Measurements from ENCODE around the gene BACE1-AS. TPM values are rescaled to one million over a fixed set of nuclear protein-coding genes. Genes with fewer than 3 reads are reported as not detected.

The BACE1-AS gene
- total RNA-seq, 1 experiment from 2014 or later: 13.7 TPM

DNA sequence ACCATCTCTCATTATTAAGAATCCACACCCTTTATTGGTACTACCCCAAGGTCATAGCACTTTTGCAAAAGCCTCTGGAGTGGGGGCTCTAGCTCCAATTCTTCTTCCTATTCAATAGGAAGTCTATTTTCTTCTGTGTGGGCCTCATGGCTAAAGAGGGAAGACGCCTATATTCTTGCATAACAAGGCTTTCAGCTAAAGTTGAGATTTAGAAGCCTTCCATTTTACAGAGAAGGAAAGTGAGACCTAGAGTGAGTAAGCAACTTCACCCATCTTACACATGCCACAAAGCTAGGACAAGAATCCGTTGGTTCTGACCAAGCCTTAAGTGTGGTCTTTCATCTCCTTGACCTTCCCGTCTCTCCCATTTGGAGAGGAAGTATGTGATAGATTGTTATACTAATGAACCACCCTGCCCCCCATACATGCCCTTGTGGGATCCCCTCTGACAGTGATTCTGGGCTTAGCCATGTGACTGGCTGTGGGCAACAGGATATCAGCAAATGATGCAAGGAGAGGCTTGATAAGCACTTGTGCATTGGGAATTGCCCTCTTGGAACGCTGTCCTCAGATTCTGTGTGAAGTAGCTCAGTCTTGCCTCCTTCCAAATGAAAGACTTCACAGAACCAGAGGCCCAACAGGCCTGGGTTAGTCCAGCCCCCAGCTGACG, 12.6 kb downstream of the BACE1-AS start:
- CTCF ChIA-PET: no interaction called here
- BruUV-seq (replicated peaks): no TSS peak
- DNase-seq (ENCODE audit: low spot score): no peak
- H3K4me1 ChIP-seq (ENCODE audit: insufficient read depth, low read length, poor library complexity, severe bottlenecking): peaks cover 8% of the 10 kb centered on the region
- intact Hi-C loops (cut with micrococcal nuclease; ENCODE audit: unreplicated experiment): no loop called here
- H3K9me3 ChIP-seq (ENCODE audit: low read depth, low read length, poor library complexity, severe bottlenecking): no peaks in the 10 kb centered on the region
- no peak overlapping the region for H3K27ac ChIP-seq (ENCODE audit: low read depth, low read length, poor library complexity, severe bottlenecking)
- no peaks in the 10 kb centered on the region for H3K36me3 ChIP-seq (ENCODE audit: insufficient read depth, low read length, poor library complexity, severe bottlenecking)
- POLR2A ChIA-PET (ENCODE audit: low non-redundant PET): no interaction called here
- H3K4me3 ChIP-seq (ENCODE audit: low read depth, low read length, poor library complexity, severe bottlenecking): no peak overlapping the region
- no peak for TF ChIP-seq EZH2 (IDR thresholded peaks at IDR 0.05; ENCODE audit: borderline replicate concordance, low read depth, low read length, poor library complexity, severe bottlenecking)
- TF ChIP-seq, protein P1, sequence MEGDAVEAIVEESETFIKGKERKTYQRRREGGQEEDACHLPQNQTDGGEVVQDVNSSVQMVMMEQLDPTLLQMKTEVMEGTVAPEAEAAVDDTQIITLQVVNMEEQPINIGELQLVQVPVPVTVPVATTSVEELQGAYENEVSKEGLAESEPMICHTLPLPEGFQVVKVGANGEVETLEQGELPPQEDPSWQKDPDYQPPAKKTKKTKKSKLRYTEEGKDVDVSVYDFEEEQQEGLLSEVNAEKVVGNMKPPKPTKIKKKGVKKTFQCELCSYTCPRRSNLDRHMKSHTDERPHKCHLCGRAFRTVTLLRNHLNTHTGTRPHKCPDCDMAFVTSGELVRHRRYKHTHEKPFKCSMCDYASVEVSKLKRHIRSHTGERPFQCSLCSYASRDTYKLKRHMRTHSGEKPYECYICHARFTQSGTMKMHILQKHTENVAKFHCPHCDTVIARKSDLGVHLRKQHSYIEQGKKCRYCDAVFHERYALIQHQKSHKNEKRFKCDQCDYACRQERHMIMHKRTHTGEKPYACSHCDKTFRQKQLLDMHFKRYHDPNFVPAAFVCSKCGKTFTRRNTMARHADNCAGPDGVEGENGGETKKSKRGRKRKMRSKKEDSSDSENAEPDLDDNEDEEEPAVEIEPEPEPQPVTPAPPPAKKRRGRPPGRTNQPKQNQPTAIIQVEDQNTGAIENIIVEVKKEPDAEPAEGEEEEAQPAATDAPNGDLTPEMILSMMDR (conservative IDR thresholded peaks at IDR 0.05; ENCODE audit: low read depth, low read length): no peak
- no peaks in the 10 kb centered on the region for H3K27me3 ChIP-seq (replicated peaks; ENCODE audit: insufficient read depth, low read depth, low read length, poor library complexity)

DNA sequence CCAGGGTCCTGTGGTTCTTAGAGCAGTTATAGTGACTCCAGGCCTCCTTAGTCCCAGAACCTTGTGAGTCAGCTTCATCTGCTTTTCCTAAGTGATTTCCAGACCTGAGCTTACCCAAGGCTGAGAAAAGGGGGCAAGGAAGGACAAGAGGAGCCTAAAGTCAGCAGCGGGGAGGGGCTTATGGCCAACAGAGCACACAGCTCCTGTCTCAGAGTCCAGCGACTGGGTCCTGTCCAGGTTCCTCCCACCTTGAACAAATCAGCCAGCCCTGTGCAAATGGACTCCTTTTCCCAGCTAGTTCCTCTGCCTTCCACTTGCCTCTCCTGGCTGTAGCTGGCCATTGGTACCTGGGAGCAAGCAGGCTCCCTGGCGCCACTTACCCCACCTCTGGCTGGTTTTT, 14.0 kb downstream of the BACE1-AS start:
- intact Hi-C loops (cut with micrococcal nuclease; ENCODE audit: unreplicated experiment): no loop called here
- Histone ChIP-seq H3K27ac (ENCODE audit: low read depth, low read length, poor library complexity, severe bottlenecking) (no peak overlapping the region), H3K4me1 (ENCODE audit: insufficient read depth, low read length, poor library complexity, severe bottlenecking) (peaks cover 8% of the 10 kb centered on the region), H3K27me3 (replicated peaks; ENCODE audit: insufficient read depth, low read depth, low read length, poor library complexity) (no peaks in the 10 kb centered on the region), H3K36me3 (ENCODE audit: insufficient read depth, low read length, poor library complexity, severe bottlenecking) (no peaks in the 10 kb centered on the region), H3K4me3 (ENCODE audit: low read depth, low read length, poor library complexity, severe bottlenecking) (no peak overlapping the region), H3K9me3 (ENCODE audit: low read depth, low read length, poor library complexity, severe bottlenecking) (no peaks in the 10 kb centered on the region)
- no peak for TF ChIP-seq EZH2 (IDR thresholded peaks at IDR 0.05; ENCODE audit: borderline replicate concordance, low read depth, low read length, poor library complexity, severe bottlenecking)
- TF ChIP-seq, protein P1 (conservative IDR thresholded peaks at IDR 0.05; ENCODE audit: low read depth, low read length): no peak
- BruUV-seq (replicated peaks): no TSS peak
- ChIA-PET POLR2A (ENCODE audit: low non-redundant PET) (no interaction called here), CTCF (no interaction called here)
- no peak for DNase-seq (ENCODE audit: low spot score)

DNA sequence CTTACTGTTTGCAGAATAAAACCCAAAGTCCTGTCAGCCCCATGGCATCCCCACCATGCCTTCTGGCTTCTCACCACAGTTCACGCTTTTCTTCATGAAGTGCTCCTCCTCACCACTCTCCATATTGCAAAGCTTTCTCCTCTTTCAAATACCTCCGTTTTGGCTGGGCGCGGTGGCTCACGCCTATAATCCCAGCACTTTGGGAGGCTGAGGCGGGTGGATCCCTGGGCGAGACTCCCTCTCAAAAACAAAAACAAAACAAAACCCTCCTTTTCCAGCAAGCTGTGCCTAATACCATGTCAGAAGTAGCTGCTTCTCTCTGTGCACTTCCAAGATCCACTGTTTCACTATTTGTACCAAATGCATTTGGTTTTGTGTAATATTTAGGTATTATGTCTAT, 18.2 kb downstream of the BACE1-AS start:
- H3K27ac ChIP-seq (ENCODE audit: low read depth, low read length, poor library complexity, severe bottlenecking): no peak overlapping the region
- ChIA-PET CTCF (interaction anchor here (0.6 kb wide), 1 partner anchor 77 kb away, joined by 3 read pairs; the partner anchor contains the start of gene RNF214), POLR2A (ENCODE audit: low non-redundant PET) (no interaction called here)
- no peak for DNase-seq (ENCODE audit: low spot score)
- H3K4me3 ChIP-seq (ENCODE audit: low read depth, low read length, poor library complexity, severe bottlenecking): no peak overlapping the region
- no peaks in the 10 kb centered on the region for H3K27me3 ChIP-seq (replicated peaks; ENCODE audit: insufficient read depth, low read depth, low read length, poor library complexity)
- H3K9me3 ChIP-seq (ENCODE audit: low read depth, low read length, poor library complexity, severe bottlenecking): no peaks in the 10 kb centered on the region
- H3K36me3 ChIP-seq (ENCODE audit: insufficient read depth, low read length, poor library complexity, severe bottlenecking): no peaks in the 10 kb centered on the region
- BruUV-seq (replicated peaks): no TSS peak
- H3K4me1 ChIP-seq (ENCODE audit: insufficient read depth, low read length, poor library complexity, severe bottlenecking): no peaks in the 10 kb centered on the region
- intact Hi-C loops (cut with micrococcal nuclease; ENCODE audit: unreplicated experiment): no loop called here
- TF ChIP-seq, protein P1 (conservative IDR thresholded peaks at IDR 0.05; ENCODE audit: low read depth, low read length): no peak
- TF ChIP-seq EZH2 (IDR thresholded peaks at IDR 0.05; ENCODE audit: borderline replicate concordance, low read depth, low read length, poor library complexity, severe bottlenecking): no peak

All from A673 (cell line).